Posterior cingulate gyrus (tissue), 11 donors: ENCODE results near the gene MAST4.

Experiments used
- DNase-seq, 10 donors: peaks; one replicate each; pipeline versions ENCODE4 v3.0.0 to v3.0.0-alpha.2; 2020 to 2021; ENCODE audit warnings: mixed read lengths in 3 of 10
- intact Hi-C: fragments of 100-400 bp; cut with DNase I; formaldehyde crosslinking; loops from one replicate; pipeline ENCODE4 v1.15.1; 2023

Gene MAST4

GRCh38 chr5:67206461-67206860, 610.3 kb downstream of the MAST4 start:
- no peak for DNase-seq
- intact Hi-C loops: loop anchor here (5.0 kb wide), 1 partner anchor 899 kb away; no protein-coding TSS in a partner anchor

- intact Hi-C loops: loop anchor here (5.0 kb wide), 1 partner anchor 900 kb away; no protein-coding TSS in a partner anchor
- DNase-seq: no peak
Measured at GRCh38 chr5:67206929-67207328, 610.7 kb downstream of the MAST4 start.

- intact Hi-C loops: loop anchor here (2.0 to 5.0 kb wide), 4 partner anchors 42 to 901 kb away; no protein-coding TSS in a partner anchor
- no peak for DNase-seq
Measured at GRCh38 chr5:67208403-67208802, 612.2 kb downstream of the MAST4 start.

- intact Hi-C loops: loop anchor here (2.0 to 5.0 kb wide), 4 partner anchors 42 to 902 kb away; no protein-coding TSS in a partner anchor
- DNase-seq: peak in 7 of 10 donors; percentile 39 to 86 (median 54)
Measured at GRCh38 chr5:67209141-67209771, 613.1 kb downstream of the MAST4 start.

GRCh38 chr5:67211926-67212325, 615.7 kb downstream of the MAST4 start:
- intact Hi-C loops: no loop called here
- no peak for DNase-seq

GRCh38 chr5:67214036-67214435, 617.8 kb downstream of the MAST4 start:
- DNase-seq: no peak
- intact Hi-C loops: no loop called here

- intact Hi-C loops: no loop called here
- no peak for DNase-seq
Measured at GRCh38 chr5:67214707-67215447, 618.7 kb downstream of the MAST4 start.

GRCh38 chr5:67215519-67216471, 619.6 kb downstream of the MAST4 start:
- peak in 8 of 10 donors; percentile 22 to 92 (median 49) for DNase-seq
- intact Hi-C loops: no loop called here

GRCh38 chr5:67216564-67216963, 620.4 kb downstream of the MAST4 start:
- no peak for DNase-seq
- intact Hi-C loops: no loop called here
